Right atrium auricular region (tissue), 2 donors: ENCODE measurements around the gene ACADL. TPM values are rescaled to one million over a fixed set of nuclear protein-coding genes. Genes with fewer than 3 reads are reported as not detected.
A peak's percentile ranks its signal among the peaks of the same experiment; 100 is the strongest.
"Not testable (repeated sequence)": the region's sequence is repeated elsewhere in the genome, so short reads cannot be mapped to it uniquely, and the experiment has no call there.

Experiments
- DNase-seq: peaks from one replicate; pipeline ENCODE4 v3.0.0-alpha.2; 2019; ENCODE audit warnings: low spot score
- H3K27ac ChIP-seq, 2 donors: fragments of 200-600 bp; sonication (generic); 1 replicate in 1 of 2; 2 replicates in 1 of 2; pipeline ENCODE4 v1.5.1; 2016 to 2019
- H3K27me3 ChIP-seq, 2 donors: fragments of 200-600 bp; sonication (generic); one replicate each; pipeline versions ENCODE4 v1.5.1 to v1.6.0; 2017 to 2019
- H3K36me3 ChIP-seq: fragments of 200-600 bp; sonication (generic); one replicate; pipeline ENCODE4 v1.5.1; 2016
- H3K4me1 ChIP-seq, 2 donors: fragments of 200-600 bp; sonication (generic); one replicate each; pipeline versions ENCODE4 v1.5.1 to v1.6.0; 2017 to 2019
- H3K4me3 ChIP-seq, 2 donors: fragments of 200-600 bp; sonication (generic); 1 replicate in 1 of 2; 2 replicates in 1 of 2; pipeline ENCODE4 v1.5.1; 2017 to 2019; ENCODE audit warnings: mild to moderate bottlenecking in 1 of 2, moderate library complexity in 1 of 2
- H3K9me3 ChIP-seq, 2 donors: fragments of 200-600 bp; sonication (generic); one replicate each; pipeline ENCODE4 v1.5.1; 2019
- total RNA-seq, 2 donors: library from RNA; depleted of rRNA; stranded (reverse); fragments of >200 nt; gene quantifications; one replicate each; pipeline ENCODE4 v1.1.0, GENCODE V29; 2016
- TF ChIP-seq, protein P1 (sequence below), 2 donors: fragments of 200-600 bp; sonication (generic); IDR thresholded peaks; one replicate each; pipeline ENCODE4 v1.5.1; 2019; ENCODE audit warnings: antibody characterized with exemption in 2 of 2

ACADL gene
- total RNA-seq, 2 donors from 2014 or later = 1.4 to 1.9 TPM

GRCh38 chr2:210180477-210180876 is 44.8 kb downstream of the ACADL start:
- TF ChIP-seq, protein P1, sequence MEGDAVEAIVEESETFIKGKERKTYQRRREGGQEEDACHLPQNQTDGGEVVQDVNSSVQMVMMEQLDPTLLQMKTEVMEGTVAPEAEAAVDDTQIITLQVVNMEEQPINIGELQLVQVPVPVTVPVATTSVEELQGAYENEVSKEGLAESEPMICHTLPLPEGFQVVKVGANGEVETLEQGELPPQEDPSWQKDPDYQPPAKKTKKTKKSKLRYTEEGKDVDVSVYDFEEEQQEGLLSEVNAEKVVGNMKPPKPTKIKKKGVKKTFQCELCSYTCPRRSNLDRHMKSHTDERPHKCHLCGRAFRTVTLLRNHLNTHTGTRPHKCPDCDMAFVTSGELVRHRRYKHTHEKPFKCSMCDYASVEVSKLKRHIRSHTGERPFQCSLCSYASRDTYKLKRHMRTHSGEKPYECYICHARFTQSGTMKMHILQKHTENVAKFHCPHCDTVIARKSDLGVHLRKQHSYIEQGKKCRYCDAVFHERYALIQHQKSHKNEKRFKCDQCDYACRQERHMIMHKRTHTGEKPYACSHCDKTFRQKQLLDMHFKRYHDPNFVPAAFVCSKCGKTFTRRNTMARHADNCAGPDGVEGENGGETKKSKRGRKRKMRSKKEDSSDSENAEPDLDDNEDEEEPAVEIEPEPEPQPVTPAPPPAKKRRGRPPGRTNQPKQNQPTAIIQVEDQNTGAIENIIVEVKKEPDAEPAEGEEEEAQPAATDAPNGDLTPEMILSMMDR (IDR thresholded peaks at IDR 0.05) = no peak

DNA sequence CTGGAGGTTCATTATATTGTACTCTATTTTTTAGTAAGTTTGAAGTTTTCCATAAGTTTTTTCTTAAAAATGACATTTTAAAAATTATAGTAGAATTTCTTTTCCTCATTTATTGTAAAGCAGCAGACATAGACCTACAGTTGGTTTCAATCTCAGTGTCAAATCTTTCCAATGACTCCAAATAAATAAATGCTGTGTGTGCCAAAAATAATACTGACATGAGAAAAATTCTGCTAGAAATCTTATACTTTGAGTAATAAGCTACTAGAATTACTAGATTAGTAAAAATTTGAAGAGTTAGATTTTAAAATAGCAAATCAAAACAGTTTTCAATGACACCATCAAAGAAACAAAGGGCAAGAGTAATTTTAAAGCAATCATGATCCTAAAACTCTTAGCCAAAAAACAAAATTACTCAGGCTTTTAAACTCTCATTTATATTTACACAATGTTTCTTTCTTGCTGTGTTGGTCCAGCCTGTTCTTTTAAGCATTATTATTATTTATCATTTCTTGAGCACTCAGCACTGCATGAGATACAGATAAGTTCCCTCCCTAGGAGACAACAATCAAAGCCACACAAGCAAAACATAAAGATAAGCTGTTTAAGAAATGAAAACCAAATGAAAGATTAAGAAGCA is 45.8 kb downstream of the ACADL start:
- Histone ChIP-seq H3K9me3 (peaks cover 0 to 10% of the 10 kb centered on the region in 2 donors), H3K4me1 (no peaks in the 10 kb centered on the region), H3K4me3 (no peak overlapping the region), H3K27ac (no peak overlapping the region), H3K36me3 (no peaks in the 10 kb centered on the region), H3K27me3 (no peaks in the 10 kb centered on the region)
- TF ChIP-seq, protein P1 (IDR thresholded peaks at IDR 0.05) = no peak
- DNase-seq = no peak

More at GRCh38 chr2:210180477-210180876, 44.8 kb downstream of the ACADL start:
- Histone ChIP-seq H3K27ac (no peak overlapping the region), H3K9me3 (peaks cover 0 to 20% of the 10 kb centered on the region in 2 donors), H3K4me1 (no peaks in the 10 kb centered on the region), H3K27me3 (no peaks in the 10 kb centered on the region), H3K36me3 (no peaks in the 10 kb centered on the region), H3K4me3 (no peak overlapping the region)
- DNase-seq = no peak

DNA sequence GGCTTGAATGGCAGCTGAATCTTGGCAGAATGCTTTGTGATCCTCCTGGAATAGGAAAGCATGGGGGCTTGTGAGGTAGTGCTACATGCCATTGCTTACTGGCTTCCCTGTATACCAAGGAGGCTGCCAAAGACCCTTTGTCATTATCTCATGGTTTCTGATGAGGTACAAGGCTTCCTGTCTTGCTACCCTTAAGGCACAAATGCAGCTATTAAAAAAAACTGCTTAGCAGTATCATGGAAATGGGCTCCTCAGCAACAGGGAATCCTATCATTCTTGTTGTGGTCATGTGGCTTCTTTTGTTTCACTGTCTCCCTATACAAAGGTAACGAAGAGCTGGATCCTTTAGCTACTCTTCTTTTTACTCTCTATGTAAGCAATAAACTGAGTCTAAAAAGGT is 47.5 kb downstream of the ACADL start:
- TF ChIP-seq, protein P1 (IDR thresholded peaks at IDR 0.05) = no peak

DNA sequence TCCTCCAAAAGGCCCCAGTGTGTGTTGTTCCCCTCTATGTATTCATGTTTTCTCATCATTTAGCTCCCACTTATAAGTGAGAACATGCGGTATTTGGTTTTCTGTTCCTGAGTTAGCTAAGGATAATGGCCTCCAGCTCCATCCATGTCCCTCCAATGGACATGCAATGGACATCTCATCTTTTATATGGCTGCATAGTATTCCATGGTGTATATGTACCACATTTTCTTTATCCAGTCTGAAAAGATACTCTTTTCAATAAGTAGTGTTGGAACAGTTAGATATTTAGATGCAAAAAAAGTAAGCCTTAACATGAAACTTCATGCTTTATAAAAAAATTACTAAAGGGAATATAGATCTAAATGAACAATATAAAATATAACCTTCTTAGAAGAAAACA is 48.1 kb downstream of the ACADL start:
- not testable (repeated sequence) for H3K9me3 ChIP-seq, H3K27ac ChIP-seq, H3K4me1 ChIP-seq, DNase-seq, H3K27me3 ChIP-seq, H3K4me3 ChIP-seq, H3K36me3 ChIP-seq

More for the DNA sequence above, 47.5 kb downstream of the ACADL start:
- Histone ChIP-seq H3K9me3 (no peaks in the 10 kb centered on the region), H3K4me3 (no peak overlapping the region), H3K36me3 (no peaks in the 10 kb centered on the region), H3K4me1 (peaks cover 0 to 3% of the 10 kb centered on the region in 2 donors), H3K27ac (no peak overlapping the region), H3K27me3 (no peaks in the 10 kb centered on the region)
- DNase-seq = no peak

DNA sequence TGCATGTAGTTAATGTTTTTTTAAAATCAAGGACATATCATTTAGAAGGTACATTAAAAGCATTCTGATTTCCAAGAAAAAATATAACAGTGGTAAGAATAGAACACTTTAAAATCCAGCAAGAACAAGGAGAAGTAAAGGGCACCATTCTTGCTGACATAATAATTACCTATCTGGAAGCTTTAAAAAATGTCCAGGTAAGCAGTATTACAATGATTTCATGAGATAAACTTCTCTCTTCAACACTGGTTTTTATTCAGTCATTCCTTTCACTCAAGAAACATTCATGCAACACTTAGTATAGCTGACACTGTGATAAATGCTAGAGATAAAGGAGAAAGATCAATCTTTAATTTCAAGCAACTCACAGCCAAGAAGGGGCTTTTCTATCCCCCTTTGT is 51.2 kb downstream of the ACADL start:
- no peak overlapping the region for H3K4me3 ChIP-seq
- no peaks in the 10 kb centered on the region for H3K27me3 ChIP-seq
- TF ChIP-seq, protein P1 (IDR thresholded peaks at IDR 0.05) = no peak
- no peaks in the 10 kb centered on the region for H3K9me3 ChIP-seq
- no peak overlapping the region for H3K27ac ChIP-seq
- no peak for DNase-seq
- peaks cover 0 to 13% of the 10 kb centered on the region in 2 donors for H3K4me1 ChIP-seq
- H3K36me3 ChIP-seq = no peaks in the 10 kb centered on the region

DNA sequence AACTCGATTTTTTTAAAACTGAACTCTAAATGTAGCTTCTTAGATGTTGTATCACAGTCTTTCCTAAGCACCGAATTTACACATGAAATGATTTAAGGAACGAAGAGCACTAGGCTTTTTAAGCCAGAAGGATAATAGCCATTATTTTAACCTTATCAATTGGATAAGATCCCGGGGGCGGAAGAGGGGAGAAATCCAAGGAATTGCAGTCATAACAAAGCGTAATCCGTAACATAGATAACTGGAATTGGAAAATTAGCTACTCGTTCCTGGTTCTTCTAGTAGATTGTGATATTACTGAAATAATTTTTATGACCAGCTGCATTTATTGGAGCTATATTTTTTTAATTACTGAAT is 53.0 kb downstream of the ACADL start:
- Histone ChIP-seq H3K27me3 (no peaks in the 10 kb centered on the region), H3K9me3 (no peaks in the 10 kb centered on the region), H3K36me3 (no peaks in the 10 kb centered on the region), H3K27ac (peak overlapping the region; percentile 100), H3K4me1 (peaks cover 0 to 29% of the 10 kb centered on the region in 2 donors), H3K4me3 (peak overlapping the region; percentile 88 to 91)
- no peak for DNase-seq
- TF ChIP-seq, protein P1 (IDR thresholded peaks at IDR 0.05) = no peak
